GM19328 (cell line): ENCODE results near the gene DOK5.

Source experiments
- ATAC-seq: cut with Tn5 transposase; IDR thresholded peaks from one replicate; pipeline ENCODE4 v1.9.1; 2021; ENCODE audit warnings: mild to moderate bottlenecking, moderate library complexity; ENCODE audit not compliant: unreplicated experiment

The DOK5 gene

DNA sequence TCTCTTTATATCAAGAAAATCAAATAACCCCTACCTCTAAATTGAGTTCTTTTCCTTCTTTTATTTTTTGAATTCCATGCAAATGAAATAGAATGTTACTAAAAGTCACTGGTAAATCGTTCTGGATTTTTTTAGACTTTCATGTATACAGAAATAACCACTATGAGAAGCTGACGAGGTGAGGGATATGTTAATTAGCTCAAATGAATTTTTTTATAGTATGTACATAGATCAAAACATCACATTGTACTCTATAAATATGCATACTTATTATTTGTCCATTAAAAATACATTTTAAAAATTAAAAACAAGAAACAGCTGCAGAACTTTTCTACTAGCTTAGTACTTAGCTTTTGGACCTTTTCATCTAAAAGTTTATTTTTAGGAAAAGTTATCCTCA, 165.4 kb downstream of the DOK5 start:
- ATAC-seq, result no peak

DNA sequence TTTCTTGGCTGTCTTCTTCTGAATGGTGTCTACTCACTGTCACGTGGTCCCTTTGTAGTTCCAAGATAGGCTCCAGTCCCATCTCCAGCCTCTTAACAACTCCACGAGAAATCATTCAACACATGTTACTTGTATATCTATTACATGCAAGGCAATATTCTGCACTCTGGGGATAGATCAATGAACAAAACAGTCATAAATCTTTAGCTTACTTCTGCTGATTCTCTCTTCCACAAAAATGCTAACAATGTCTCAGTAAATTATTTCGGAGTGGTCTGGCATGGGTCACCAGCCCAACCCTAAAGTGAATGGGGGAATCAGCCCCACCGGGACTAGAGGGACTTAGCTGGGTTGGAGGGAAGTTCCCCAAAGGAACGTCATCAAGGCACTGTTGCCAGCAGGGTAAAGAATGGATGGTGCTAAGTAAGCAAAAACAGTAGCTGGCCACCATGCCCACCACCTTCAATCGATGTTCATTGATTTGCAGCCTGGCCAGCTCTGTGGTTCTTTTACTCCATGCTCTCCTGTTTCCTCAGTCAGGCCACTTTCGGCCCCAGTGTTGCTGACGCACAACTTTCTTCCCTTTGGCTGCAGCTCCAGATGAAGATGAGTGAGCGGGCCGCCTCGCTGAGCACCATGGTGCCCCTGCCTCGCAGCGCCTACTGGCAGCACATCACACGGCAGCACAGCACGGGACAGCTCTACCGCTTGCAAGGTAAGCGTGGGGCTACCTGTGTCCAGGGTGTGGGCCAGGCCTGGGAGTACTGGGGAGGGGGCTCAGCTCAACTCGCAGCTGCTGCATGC, 167.7 kb downstream of the DOK5 start:
- ATAC-seq, result no peak

DNA sequence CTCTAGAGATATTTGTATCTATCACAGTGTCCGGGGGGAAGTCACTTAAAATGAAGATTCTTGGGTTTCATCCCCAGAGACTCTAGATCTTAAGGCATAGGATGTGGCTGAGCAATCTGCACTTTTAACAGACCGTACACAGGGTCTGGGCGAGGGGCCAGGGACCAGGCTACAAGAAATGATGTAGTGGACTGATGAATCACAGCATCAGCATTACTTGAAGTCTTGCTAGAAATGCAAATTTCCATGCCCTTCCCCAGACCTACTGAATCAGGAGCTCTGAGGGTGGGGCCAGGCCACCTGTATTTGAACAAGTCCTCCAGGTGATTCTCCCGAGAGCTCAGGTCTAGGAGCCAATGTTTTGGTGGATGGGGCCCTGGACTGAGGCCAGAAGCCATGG, 168.4 kb downstream of the DOK5 start:
- no peak for ATAC-seq

DNA sequence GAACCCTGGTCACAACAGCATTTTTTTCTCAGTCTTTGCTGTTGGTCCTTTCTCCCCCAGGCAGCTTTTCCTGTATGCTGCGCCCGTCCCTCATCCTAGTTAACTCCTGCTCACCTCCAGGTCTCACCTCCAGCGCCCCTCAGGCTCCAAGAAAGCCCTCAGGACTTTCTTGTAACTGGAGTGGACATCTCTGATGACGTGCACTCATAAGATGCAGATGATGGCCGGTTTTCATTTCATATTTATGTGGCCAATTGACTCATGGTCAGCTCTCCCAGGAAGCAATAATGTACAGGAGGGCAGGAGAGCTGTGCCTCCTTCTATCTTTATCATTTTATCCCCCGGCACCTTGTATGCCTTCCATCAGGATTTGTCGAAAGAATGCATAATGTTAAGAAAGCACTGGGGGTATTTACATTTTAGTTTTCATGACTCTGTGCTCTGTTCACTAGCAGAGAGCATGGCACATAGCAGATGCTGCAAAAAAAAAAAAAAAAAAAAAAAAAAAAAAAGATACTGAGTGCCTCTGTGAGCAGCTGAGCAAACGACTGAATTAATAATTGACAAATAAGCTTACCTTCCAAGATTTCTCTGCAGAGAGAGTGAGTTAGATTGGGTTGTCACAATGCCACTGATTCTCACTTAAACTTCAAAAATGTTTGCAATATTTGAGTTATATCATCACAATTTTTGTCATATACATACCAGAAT, 170.2 kb downstream of the DOK5 start:
- no peak for ATAC-seq

DNA sequence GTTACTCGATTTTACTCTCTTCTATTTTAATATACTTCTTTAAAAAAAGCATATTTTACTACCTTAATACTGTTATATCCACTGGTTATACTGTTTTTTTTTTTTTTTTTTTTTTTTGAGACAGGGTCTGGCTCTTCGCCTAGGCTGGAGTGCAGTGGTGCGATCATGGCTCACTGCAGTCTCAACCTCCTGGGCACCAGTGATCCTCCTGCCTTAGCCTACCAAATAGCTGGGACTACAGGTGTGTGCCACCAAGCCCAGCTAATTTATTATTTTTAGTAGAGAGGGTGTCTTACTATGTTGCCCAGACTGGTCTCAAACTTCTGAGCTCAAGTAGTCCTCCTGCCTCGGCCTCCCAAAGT, 170.7 kb downstream of the DOK5 start:
- ATAC-seq, result no peak

DNA sequence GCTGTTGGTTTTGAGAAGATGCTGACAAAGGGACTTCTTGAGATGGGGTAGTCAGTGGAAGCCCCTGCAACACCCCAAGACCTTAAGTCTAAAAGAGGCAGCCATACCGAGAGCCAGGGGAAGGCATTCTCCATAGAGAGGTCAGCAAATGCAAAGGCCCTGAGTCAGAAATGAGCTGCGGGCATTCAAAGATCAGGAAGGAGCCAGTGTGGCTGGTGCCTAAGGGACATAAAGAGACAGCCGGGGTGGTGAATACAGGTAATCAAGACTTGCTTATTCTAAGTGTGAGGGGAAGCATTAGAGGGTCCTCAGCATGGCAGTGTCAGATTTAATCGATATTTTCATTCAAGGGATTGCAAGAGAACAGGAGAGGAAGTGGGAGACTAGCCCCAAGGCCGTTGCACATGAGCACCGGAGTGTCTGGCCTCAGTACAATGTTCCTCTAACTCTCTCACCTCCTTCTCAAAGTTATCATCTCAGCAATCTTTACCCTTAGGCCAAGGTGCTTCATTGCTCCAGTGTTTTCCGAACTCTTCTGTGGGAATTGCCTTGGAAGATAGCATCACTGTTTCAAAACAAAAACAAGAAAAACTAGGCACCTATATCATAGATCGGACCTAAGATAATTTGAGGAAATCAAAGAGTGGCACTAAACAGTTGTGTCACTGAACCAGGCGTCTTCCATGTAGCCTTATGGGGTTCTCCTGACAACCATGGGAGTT, 173.2 kb downstream of the DOK5 start:
- no peak for ATAC-seq

DNA sequence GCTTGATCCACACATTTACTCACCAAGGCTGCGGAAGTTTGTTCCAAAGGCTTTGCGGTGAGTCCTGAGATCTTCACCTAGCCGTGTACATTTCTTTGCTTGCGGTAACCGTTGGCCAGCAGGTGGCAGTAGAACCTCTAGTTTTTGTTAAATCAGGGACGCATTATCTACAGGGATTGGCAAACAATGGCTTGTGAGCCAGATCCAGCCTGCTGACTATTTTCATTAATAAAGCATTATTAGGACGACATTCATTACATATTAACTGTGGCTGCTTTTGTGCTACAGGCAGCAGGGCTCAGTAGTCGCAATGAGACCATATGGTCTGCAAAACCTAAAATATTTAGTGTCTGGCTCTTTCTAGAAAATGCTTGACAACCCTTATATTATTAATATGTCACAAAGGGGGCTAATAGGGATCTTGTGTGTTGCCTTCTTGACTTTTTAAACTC, 174.1 kb downstream of the DOK5 start:
- no peak for ATAC-seq

DNA sequence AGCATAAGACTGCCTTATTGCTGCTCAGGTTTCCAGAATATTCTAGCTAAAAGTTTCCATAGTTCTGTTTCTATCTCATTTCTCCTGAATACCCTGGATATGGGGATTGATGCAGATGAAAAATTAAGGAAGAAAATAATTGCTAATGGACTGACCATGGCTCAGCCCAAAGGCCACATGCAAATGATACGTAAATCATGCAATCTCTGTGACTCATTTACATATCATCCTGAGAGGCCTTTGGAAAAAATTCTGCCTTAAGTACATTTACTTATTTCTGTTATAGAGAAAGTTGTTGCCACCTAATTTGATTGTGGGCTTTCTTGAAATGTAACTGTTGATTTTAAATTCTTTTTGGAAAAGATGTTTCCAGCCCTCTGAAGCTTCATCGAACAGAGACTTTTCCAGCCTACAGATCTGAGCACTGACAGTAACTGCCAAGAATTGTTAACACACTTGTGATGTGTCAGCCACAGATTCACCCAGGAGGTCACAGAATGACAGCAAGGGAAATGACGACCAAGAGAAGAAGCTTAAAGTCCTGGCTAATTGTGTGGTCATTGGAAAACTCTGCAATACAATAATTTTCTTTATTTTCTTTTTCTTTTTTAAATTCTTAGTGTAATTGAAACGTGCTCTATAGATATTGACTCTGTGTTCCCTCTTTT, 174.8 kb downstream of the DOK5 start:
- ATAC-seq, result no peak

DNA sequence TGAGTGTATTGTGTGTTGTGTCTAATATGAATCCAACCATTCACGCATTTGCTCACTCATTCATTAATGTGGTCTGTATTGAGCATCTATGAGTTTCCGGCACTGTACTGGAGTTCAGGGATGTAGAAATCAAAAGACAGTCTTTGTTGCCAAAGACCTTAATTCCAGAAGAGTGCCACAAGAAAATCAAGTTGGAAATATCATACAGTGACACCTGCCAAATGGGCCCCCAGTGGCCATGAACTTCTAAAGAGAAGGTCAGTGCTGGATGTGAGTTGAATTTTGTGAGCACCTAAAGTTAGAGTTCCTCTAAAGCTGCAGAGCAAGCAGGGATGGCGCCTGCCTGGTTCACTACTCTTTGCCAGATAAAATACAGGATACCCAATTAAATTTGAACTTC, 175.9 kb downstream of the DOK5 start:
- ATAC-seq, result no peak

DNA sequence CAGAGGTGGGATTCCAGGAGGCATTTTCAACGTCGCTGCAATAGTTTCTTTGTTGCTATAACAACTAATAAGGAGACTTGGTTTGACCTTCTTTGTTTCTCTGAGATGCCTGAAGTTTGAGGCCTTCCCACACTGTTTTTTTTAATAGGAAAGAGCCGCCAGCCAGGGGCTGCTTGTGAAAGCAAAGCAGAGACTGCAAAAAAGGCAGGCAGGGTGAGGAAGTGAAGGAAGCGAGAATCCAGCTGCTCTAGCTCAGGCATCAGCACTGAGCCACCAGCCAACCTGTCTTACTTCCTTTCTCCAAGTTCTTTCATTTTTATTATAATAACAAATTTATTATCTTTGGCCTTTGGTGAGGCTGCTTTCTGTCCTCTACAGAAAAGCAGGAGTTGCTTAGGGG, 179.1 kb downstream of the DOK5 start:
- ATAC-seq, result no peak

DNA sequence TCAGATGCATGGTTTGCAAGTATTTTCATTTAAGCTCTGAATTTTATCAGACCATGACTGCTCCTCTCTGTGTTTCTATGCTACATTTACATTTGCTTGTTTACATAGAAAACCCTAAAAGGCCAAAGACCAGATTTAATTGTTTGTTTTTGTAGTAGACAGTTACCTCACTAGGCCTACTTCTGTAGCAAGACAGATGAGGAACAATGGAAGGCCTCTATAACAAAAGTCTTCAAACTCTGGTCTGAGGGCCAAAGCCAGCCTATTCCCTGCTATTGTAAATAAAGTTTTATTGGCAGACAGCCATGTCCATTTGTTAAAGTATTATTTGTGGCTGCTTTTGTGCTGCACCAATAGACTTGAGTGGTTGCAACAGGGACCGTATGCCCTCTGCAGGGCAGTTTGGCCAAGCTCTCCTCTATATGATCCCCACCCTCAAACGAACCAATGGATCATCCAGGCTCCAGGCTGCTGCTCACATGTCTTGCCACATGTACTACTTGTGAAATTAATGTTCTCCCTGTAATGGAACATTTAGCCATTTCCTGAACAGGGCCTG, 182.0 kb downstream of the DOK5 start:
- ATAC-seq, result no peak

DNA sequence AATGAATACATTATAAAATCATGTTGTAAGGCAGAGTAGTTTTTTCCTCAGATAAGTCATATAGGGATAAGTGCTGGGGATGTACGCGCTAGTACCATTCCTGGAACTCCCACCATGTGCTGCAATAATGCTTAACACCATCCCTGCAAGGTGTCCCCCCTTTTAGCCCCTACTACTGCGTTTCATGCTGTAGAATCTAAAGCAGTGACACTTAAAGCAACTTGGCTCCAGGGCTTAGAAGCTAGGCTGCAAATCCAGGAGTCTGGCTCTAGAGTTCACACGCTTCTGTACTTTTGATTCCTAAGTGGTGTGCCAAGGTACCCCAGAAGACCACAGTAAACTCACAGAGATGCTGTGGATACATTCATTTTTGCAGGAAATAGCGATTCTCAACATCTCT, 183.1 kb downstream of the DOK5 start:
- ATAC-seq, result no peak

DNA sequence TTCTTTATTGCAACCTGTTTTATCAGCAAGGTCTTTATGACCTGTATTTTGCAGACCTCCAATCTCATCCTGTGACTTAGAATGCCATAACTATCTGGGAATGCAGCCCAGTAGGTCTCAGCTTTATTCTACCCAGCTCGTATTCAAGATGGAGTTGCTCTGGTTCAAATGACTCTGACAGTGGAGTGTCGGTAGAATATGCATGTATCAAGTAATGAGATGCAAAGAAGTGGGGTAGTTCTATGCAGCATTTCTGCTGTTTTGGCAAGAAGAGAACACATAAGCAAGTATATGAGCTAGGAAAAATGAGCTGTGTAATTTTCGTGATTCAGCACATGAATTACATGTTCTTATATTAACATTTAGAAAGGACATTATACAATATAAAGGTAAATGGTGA, 185.9 kb downstream of the DOK5 start:
- ATAC-seq, result no peak

DNA sequence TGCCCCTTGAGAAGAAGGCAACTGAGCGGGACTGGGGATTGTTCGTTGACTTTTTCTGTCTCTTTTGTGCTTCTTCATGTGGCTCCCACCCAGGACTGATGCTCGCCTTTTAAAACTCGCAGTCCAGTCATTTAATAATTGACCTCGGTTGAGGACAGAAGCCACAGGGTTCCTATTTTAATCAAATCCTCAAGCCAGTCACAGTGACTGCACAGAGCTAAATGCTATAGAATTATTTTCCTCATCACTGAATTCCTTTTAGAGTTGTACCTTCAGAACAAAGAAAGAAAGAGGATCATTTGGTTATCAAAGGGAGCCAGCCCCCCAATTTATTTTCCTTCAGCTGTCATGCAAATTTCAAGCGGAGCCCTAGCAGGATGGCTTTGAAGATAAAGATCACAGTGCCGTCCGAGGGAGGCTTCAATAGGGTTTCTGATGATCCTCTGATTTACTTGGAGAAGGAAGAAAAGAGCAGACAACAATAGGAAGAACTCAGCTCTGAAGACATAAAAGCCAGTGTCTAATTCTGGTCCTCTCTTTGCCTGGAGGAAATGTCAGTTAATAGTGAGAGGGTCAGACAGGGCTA, 186.6 kb downstream of the DOK5 start:
- ATAC-seq, result no peak

DNA sequence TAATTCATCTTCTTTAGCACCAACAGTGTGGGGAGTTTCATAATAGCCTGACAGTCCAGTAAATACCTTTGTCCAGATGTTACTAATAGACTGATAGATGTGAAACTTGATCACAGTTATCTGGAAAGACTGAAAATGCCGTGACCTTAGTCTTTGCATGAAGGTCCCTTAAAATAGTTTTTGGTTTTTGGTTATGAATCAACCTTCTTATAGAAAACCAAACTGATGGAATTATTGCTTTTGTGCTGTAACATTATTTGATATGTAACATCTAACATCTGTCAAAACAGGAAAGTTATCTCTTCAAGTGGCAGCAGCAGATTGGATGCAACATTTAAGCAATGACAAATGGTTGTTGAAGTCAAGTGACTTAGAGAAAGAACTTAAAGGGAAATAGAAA, 190.4 kb downstream of the DOK5 start:
- peak; percentile 42 for ATAC-seq

DNA sequence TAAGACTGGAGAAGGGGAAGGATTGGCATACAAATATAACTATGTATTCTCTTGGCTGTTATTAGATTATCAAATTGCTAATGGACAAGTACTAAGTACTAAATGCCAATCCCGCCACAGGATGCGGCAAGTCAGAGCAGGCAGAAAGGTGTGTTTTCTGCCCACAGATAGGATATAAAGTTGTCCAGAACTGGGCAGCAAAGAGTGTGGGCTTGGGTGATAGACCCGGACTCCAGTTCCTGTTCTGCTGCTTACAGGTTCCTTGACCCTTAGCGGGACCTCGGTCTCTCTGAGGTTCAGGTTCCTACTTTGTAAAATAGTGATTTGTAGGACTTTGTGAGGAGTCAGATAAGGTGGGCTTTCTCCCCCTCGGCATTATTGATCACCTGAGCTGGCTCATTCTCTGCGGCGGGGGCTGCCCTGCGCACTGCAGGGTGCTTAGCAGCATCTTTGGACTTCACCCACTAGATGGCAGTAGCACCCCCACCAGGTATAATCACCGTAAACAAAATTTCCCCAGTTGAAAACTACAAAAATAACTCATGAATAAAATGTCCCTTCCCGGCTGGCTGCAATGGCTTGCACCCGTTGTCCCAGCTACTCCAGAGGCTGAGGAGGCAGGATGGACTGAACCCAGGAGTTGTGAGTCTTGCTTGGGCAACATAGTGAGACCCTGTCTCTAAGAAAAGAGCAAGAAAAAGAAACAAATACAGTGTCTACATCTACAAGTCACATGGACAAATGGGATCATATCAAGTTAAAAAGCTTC, 193.1 kb downstream of the DOK5 start:
- ATAC-seq, result peak; percentile 66

DNA sequence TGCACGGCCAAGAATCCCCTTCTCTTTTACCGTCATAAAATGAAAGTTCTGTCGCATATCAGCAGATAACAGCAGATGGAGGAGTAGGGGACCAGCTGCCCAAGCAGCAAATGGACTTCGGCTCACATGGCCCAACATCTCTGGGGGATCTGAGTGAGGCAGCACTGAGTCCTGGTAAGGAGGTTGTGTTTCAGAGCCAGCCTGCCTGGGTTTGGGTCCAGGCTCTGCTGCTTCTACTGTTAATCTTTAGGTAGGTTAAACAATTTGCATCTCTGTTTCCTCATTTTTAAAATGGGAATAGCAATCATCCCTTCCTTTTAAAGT, 193.6 kb downstream of the DOK5 start:
- ATAC-seq, result no peak

DNA sequence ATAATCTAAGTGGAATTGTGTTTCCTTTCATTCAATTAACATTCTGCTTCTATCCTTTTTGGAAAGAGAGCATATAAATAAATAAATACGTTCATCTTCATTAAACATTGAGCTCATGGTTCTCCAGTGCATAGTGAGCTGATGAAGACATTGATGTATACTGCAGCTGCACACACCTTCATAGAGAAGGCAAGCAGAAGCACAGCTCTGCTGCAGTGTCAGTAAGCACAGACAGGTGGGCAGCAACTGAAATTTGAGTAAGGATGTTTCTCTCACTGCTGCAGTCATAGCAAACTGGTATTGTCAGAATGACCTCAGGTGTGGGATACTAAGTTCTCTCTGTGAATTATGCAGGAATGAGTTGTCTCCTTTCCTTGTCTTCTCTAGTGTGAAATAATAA, 202.9 kb downstream of the DOK5 start:
- no peak for ATAC-seq

DNA sequence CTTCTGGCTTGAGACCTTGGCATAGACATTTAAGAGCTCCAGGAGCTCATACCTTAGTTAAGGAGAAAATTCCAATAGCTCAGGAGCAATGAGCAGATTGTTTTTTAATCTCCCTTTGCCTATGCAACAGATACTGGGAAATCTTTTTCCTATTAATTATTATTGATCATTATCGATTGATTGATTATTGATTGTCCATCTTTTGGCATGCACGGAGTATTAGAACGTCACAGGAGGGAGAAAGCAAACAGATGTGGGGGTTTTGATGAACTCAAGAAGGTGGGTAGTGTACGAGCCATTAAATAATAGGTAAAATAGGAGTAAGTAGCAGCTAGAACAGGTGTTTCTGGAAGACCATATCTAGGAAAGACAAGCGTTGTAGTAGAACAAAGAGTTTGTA, 205.0 kb downstream of the DOK5 start:
- no peak for ATAC-seq
